Fibroblast of lung (primary cell): Measurements from ENCODE around the gene UBE2E2. TPM values are rescaled to one million over a fixed set of nuclear protein-coding genes. Genes with fewer than 3 reads are reported as not detected.

ENCODE experiments used
- DNase-seq, 2 donors: peaks; one replicate each; pipeline versions ENCODE4 v3.0.0 to v3.0.0-alpha.2; 2010; ENCODE audit warnings: low read depth in 2 of 2
- H2AFZ ChIP-seq: 2 replicates; pipeline ENCODE4 v1.5.1; 2012; ENCODE audit warnings: low read length, control low read depth, inconsistent platforms
- H3K27ac ChIP-seq: 2 replicates; pipeline ENCODE4 v1.5.1; 2011; ENCODE audit warnings: low read length, control low read depth; ENCODE audit not compliant: insufficient read depth
- H3K27me3 ChIP-seq: 2 replicates; pipeline ENCODE4 v1.5.1; 2011; ENCODE audit warnings: mild to moderate bottlenecking, low read length; ENCODE audit not compliant: control insufficient read depth, insufficient read depth
- H3K36me3 ChIP-seq: 2 replicates; pipeline ENCODE4 v1.5.1; 2011; ENCODE audit warnings: low read length; ENCODE audit not compliant: control insufficient read depth, insufficient read depth
- H3K4me1 ChIP-seq: 2 replicates; pipeline ENCODE4 v1.5.1; 2011; ENCODE audit warnings: low read length; ENCODE audit not compliant: control insufficient read depth, insufficient read depth; ENCODE audit errors: extremely low read depth
- H3K4me2 ChIP-seq: 2 replicates; pipeline ENCODE4 v1.5.1; 2011; ENCODE audit warnings: low read length, control low read depth; ENCODE audit not compliant: insufficient read depth; ENCODE audit errors: extremely low read depth
- H3K4me3 ChIP-seq, 4 experiments: fragments of 200-600 bp in 1 of 4; sonication (generic) in 1 of 4; replicated peaks in 1 of 4; 2 replicates each; pipeline ENCODE4 v1.5.1; 2011 to 2016; ENCODE audit warnings: low read length in 4 of 4, low read depth in 3 of 4, mild to moderate bottlenecking in 3 of 4, control low read depth in 2 of 4, inconsistent platforms in 1 of 4, mixed read lengths in 1 of 4; ENCODE audit not compliant: insufficient read depth in 1 of 4; ENCODE audit errors: control extremely low read depth in 1 of 4
- H3K79me2 ChIP-seq: 2 replicates; pipeline ENCODE4 v1.5.1; 2012; ENCODE audit warnings: mild to moderate bottlenecking, low read length, inconsistent platforms; ENCODE audit not compliant: control insufficient read depth, insufficient read depth
- H3K9ac ChIP-seq: 2 replicates; pipeline ENCODE4 v1.5.1; 2011; ENCODE audit warnings: mild to moderate bottlenecking, low read length, control low read depth; ENCODE audit not compliant: insufficient read depth
- H3K9me3 ChIP-seq: 2 replicates; pipeline ENCODE4 v1.5.1; 2012; ENCODE audit warnings: low read depth, low read length; ENCODE audit not compliant: control insufficient read depth, insufficient read depth
- H4K20me1 ChIP-seq: 2 replicates; pipeline ENCODE4 v1.5.1; 2011; ENCODE audit warnings: low read length; ENCODE audit not compliant: control insufficient read depth, insufficient read depth; ENCODE audit errors: extremely low read depth
- CTCF ChIP-seq, 2 donors: IDR thresholded peaks in 1 of 2; conservative IDR thresholded peaks in 1 of 2; 1 replicate in 1 of 2; 2 replicates in 1 of 2; pipeline ENCODE4 v1.5.1; 2011 to 2012; ENCODE audit warnings: low read length in 2 of 2, control low read depth in 1 of 2, inconsistent platforms in 1 of 2, low read depth in 1 of 2, mild to moderate bottlenecking in 1 of 2
- EZH2 ChIP-seq: IDR thresholded peaks from 2 replicates; pipeline ENCODE4 v1.5.1; 2012; ENCODE audit warnings: low read length, control low read depth, mild to moderate bottlenecking; ENCODE audit errors: missing control alignments
- polyA plus RNA-seq, 2 donors: library from polyadenylated mRNA; depleted of rRNA in 1 of 2; stranded (reverse) in 1 of 2; unstranded in 1 of 2; fragments of >200 nt; gene quantifications; 2 replicates each; pipeline ENCODE4 v1.2.1, GENCODE V29; 2011 to 2012; ENCODE audit warnings: missing spikeins in 1 of 2
- total RNA-seq: library from RNA; depleted of rRNA; stranded (reverse); fragments of >200 nt; gene quantifications from 2 replicates; pipeline ENCODE4 v1.2.1, GENCODE V29; 2014

Gene UBE2E2
- total and polyA plus RNA-seq, 2 donors (not counting 1 experiment from before 2014, with no cell fraction given), result 79.8 to 127 TPM

DNA sequence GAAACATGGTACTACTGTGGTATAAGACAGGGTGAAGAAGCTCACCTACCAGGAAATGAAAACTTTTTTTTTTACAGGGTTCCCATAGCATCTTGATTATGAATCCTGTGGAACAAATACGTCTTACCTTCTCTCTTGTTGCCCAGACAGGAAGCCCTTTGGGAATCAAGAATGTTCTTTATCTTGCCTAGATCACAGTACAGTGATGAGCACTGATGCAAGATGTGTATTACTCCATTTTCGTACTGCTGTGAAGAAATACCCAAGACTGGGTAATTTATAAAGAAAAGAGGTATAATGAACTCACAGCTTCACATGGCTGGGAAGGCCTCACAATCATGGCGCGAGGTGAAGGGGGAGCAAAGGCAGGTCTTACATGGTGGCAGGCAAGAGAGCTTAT lies 281.3 kb downstream of the UBE2E2 start:
- Histone ChIP-seq H3K4me1 (no peaks in the 10 kb centered on the region), H3K4me3 (no peak overlapping the region), H3K27me3 (no peaks in the 10 kb centered on the region), H3K27ac (no peak overlapping the region), H3K36me3 (no peaks in the 10 kb centered on the region), H4K20me1 (no peaks in the 10 kb centered on the region), H3K9ac (no peak overlapping the region), H2AFZ (no peak overlapping the region), H3K79me2 (no peaks in the 10 kb centered on the region), H3K4me2 (no peak overlapping the region), H3K9me3 (no peaks in the 10 kb centered on the region)
- no peak for DNase-seq
- TF ChIP-seq EZH2, result no peak
- TF ChIP-seq CTCF (conservative IDR thresholded peaks at IDR 0.05 in 1 of 2, IDR thresholded peaks at IDR 0.05 in 1 of 2; ENCODE audit: low read depth in 1 of 2, low read length in 2 of 2), result no peak

- Histone ChIP-seq H3K9me3 (no peaks in the 10 kb centered on the region), H3K27me3 (no peaks in the 10 kb centered on the region), H3K4me1 (no peaks in the 10 kb centered on the region), H2AFZ (no peak overlapping the region), H3K4me3 (no peak overlapping the region), H3K27ac (no peak overlapping the region), H4K20me1 (no peaks in the 10 kb centered on the region), H3K4me2 (no peak overlapping the region), H3K79me2 (no peaks in the 10 kb centered on the region), H3K9ac (no peak overlapping the region), H3K36me3 (no peaks in the 10 kb centered on the region)
- no peak for TF ChIP-seq CTCF (conservative IDR thresholded peaks at IDR 0.05 in 1 of 2, IDR thresholded peaks at IDR 0.05 in 1 of 2; ENCODE audit: low read depth in 1 of 2, low read length in 2 of 2)
- DNase-seq, result no peak
Measured at GRCh38 chr3:23485922-23486321, 282.8 kb downstream of the UBE2E2 start.

DNA sequence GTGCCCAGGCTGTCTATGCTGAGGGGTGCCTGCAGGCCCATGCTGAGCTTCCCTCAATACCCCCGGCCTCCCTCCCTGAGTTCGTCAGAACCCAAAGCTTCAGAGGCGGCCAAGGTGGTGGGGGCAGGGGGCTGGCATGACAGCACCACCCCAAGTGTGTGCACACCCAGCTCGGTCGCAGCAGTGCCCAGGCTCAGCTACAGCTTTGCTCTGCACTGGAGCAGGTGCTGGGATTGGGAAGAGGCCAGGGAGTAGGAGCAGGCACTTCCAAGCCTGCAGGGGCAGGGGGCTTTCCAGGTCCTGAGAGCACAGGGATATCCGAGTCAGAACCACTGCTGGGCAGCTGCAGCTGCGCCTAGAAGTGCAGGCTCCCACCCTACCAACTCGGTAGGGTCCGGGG lies 283.9 kb downstream of the UBE2E2 start:
- H2AFZ ChIP-seq, result no peak overlapping the region
- H3K79me2 ChIP-seq, result no peaks in the 10 kb centered on the region
- H3K4me2 ChIP-seq, result no peak overlapping the region
- H3K27me3 ChIP-seq, result no peaks in the 10 kb centered on the region
- no peaks in the 10 kb centered on the region for H3K36me3 ChIP-seq
- no peak overlapping the region for H3K4me3 ChIP-seq
- TF ChIP-seq EZH2, result no peak
- TF ChIP-seq CTCF (conservative IDR thresholded peaks at IDR 0.05 in 1 of 2, IDR thresholded peaks at IDR 0.05 in 1 of 2; ENCODE audit: low read depth in 1 of 2, low read length in 2 of 2), result no peak
- DNase-seq, result no peak
- no peak overlapping the region for H3K27ac ChIP-seq
- no peaks in the 10 kb centered on the region for H3K9me3 ChIP-seq
- H3K4me1 ChIP-seq, result no peaks in the 10 kb centered on the region
- H4K20me1 ChIP-seq, result no peaks in the 10 kb centered on the region
- no peak overlapping the region for H3K9ac ChIP-seq
